Thyroid gland (tissue), 4 donors: ENCODE measurements around the gene PAK1. TPM values are rescaled to one million over a fixed set of nuclear protein-coding genes. Genes with fewer than 3 reads are reported as not detected.
"Not testable (repeated sequence)": the region's sequence is repeated elsewhere in the genome, so short reads cannot be mapped to it uniquely, and the experiment has no call there.

ENCODE experiments used
- DNase-seq, 2 donors: peaks; one replicate each; pipeline ENCODE4 v3.0.0-alpha.2; 2019
- H3K27ac ChIP-seq, 3 donors: fragments of 200-600 bp; sonication (generic); 1 replicate in 2 of 3; 2 replicates in 1 of 3; pipeline ENCODE4 v1.5.1; 2016 to 2019; ENCODE audit warnings: mild to moderate bottlenecking in 1 of 3, moderate library complexity in 1 of 3
- H3K27me3 ChIP-seq: fragments of 200-600 bp; sonication (generic); one replicate; pipeline ENCODE4 v1.5.1; 2019
- H3K36me3 ChIP-seq, 2 donors: fragments of 200-600 bp; sonication (generic); one replicate each; pipeline ENCODE4 v1.5.1; 2016 to 2019
- H3K4me1 ChIP-seq, 2 donors: fragments of 200-600 bp; sonication (generic); one replicate each; pipeline ENCODE4 v1.5.1; 2017 to 2019
- H3K4me3 ChIP-seq, 3 donors: fragments of 200-600 bp; sonication (generic); replicated peaks in 1 of 3; 1 replicate in 2 of 3; 2 replicates in 1 of 3; pipeline ENCODE4 v1.5.1; 2016; ENCODE audit warnings: mild to moderate bottlenecking in 1 of 3
- H3K9me3 ChIP-seq: fragments of 200-600 bp; sonication (generic); one replicate; pipeline ENCODE4 v1.5.1; 2017
- POLR2A ChIP-seq, 2 donors: fragments of 450-650 bp; IDR thresholded peaks; one replicate each; pipeline ENCODE4 v1.6.1; 2017; ENCODE audit warnings: antibody characterized with exemption in 2 of 2, mild to moderate bottlenecking in 2 of 2, moderate library complexity in 1 of 2
- WGBS, 2 donors: methylation state at CpG; one replicate each; pipeline ENCODE4 v1.1.5; 2017; 5-methylcytosine and 5-hydroxymethylcytosine counted together
- intact Hi-C: fragments of 100-400 bp; cut with DNase I; formaldehyde crosslinking; loops from one replicate; pipeline ENCODE4 v1.15.1; 2023
- total RNA-seq, 4 donors: library from RNA; depleted of rRNA; stranded (reverse); fragments of >200 nt; gene quantifications; one replicate each; pipeline ENCODE4 v1.2.3, GENCODE V29; 2016
- TF ChIP-seq, protein P1 (sequence below), 6 experiments: fragments of 200-600 bp in 3 of 6; fragments of 450-650 bp in 3 of 6; sonication (generic) in 3 of 6; IDR thresholded peaks; one replicate each; pipeline ENCODE4 v1.5.1; 2016 to 2019; ENCODE audit warnings: antibody characterized with exemption in 6 of 6, mild to moderate bottlenecking in 2 of 6, inconsistent platforms in 1 of 6, moderate library complexity in 1 of 6

Gene PAK1
- total RNA-seq, 4 donors from 2014 or later = 47.0 to 110 (median 84.0) TPM

DNA sequence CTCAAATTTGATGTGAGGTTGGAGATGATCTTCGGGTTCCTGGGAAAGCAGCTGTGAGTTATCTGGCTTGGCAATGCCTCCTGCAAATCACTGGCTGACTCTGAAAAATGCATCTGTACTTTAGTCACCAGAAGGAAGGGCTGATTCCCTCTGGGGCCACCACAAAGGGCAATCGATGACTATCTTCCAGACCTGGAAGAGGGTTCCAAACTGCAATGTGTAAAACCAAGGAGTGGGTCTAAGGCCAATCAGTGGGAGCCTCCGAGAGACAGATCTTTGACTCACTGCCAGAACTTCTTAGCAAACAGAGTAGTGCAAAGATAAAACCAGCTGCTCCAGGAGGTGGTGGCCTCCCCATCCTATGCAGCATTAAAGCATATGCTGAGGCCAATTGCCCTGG is 29.1 kb upstream of the PAK1 start:
- no peaks in the 10 kb centered on the region for H3K36me3 ChIP-seq
- WGBS, 2 donors = 55 to 68% methylated on average over 3 of the region's 3 CpGs
- H3K27ac ChIP-seq = no peak overlapping the region
- no peak overlapping the region for H3K4me3 ChIP-seq
- intact Hi-C loops = no loop called here
- no peaks in the 10 kb centered on the region for H3K27me3 ChIP-seq
- no peaks in the 10 kb centered on the region for H3K4me1 ChIP-seq
- no peak for TF ChIP-seq POLR2A (IDR thresholded peaks at IDR 0.05)
- TF ChIP-seq, protein P1, sequence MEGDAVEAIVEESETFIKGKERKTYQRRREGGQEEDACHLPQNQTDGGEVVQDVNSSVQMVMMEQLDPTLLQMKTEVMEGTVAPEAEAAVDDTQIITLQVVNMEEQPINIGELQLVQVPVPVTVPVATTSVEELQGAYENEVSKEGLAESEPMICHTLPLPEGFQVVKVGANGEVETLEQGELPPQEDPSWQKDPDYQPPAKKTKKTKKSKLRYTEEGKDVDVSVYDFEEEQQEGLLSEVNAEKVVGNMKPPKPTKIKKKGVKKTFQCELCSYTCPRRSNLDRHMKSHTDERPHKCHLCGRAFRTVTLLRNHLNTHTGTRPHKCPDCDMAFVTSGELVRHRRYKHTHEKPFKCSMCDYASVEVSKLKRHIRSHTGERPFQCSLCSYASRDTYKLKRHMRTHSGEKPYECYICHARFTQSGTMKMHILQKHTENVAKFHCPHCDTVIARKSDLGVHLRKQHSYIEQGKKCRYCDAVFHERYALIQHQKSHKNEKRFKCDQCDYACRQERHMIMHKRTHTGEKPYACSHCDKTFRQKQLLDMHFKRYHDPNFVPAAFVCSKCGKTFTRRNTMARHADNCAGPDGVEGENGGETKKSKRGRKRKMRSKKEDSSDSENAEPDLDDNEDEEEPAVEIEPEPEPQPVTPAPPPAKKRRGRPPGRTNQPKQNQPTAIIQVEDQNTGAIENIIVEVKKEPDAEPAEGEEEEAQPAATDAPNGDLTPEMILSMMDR (IDR thresholded peaks at IDR 0.05) = no peak
- no peak for DNase-seq
- no peaks in the 10 kb centered on the region for H3K9me3 ChIP-seq

DNA sequence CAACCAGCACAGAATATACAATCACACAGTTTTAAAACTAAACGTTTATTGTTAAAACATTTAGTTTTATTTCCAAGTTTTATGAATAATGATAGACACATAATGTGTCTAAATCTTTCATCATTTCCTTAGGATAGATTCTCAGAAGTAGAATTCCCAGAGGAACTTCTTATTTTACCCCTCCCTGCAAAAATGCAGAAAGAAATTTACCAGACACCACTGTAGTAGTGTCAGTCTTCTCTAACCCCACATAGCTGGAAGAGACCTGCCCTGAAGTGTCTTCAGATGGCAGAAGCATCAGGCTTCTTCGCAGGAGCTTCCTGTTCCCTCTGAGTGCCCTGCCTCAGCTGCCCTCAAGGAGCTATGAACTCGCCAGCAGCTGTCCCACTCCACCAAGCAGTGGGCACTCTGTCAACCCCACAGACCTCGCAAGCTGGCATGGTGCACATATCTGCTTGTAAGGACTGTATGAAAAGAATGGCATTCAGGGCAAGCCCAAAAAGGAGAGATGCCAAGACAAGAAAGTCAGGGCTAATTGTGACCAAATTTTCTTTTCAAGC is 28.5 kb upstream of the PAK1 start:
- Histone ChIP-seq H3K9me3 (no peaks in the 10 kb centered on the region), H3K27me3 (no peaks in the 10 kb centered on the region), H3K4me1 (no peaks in the 10 kb centered on the region), H3K4me3 (no peak overlapping the region), H3K27ac (no peak overlapping the region), H3K36me3 (no peaks in the 10 kb centered on the region)
- no peak for DNase-seq
- 62 to 67% methylated on average over 4 of the region's 4 CpGs for WGBS, 2 donors
- TF ChIP-seq, protein P1 (IDR thresholded peaks at IDR 0.05) = no peak
- TF ChIP-seq POLR2A (IDR thresholded peaks at IDR 0.05) = no peak
- intact Hi-C loops = no loop called here

DNA sequence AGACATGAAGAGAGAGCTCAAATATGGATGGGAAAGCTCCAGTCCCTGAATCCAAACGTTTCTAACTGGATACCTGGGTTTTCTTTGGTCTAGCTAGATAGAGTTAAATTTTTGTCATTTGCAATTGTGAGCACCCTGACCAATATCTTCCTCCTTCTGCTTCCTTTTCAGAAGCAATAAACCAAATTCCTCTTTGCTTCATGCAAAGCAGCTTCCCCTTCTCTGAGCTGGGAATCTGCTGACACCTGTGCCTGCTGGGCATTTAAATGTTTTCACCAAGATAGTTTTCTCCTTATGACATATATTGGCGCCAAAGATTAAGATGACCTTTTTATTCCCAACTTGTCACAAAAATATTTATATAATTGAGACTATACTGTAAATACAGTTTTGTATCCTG is 27.9 kb upstream of the PAK1 start:
- 59 to 63% methylated on average over 2 of the region's 2 CpGs for WGBS, 2 donors
- TF ChIP-seq POLR2A (IDR thresholded peaks at IDR 0.05) = no peak
- TF ChIP-seq, protein P1 (IDR thresholded peaks at IDR 0.05) = no peak
- Histone ChIP-seq H3K9me3 (no peaks in the 10 kb centered on the region), H3K36me3 (no peaks in the 10 kb centered on the region), H3K4me3 (no peak overlapping the region), H3K27ac (no peak overlapping the region), H3K4me1 (no peaks in the 10 kb centered on the region), H3K27me3 (no peaks in the 10 kb centered on the region)
- no peak for DNase-seq
- intact Hi-C loops = no loop called here

DNA sequence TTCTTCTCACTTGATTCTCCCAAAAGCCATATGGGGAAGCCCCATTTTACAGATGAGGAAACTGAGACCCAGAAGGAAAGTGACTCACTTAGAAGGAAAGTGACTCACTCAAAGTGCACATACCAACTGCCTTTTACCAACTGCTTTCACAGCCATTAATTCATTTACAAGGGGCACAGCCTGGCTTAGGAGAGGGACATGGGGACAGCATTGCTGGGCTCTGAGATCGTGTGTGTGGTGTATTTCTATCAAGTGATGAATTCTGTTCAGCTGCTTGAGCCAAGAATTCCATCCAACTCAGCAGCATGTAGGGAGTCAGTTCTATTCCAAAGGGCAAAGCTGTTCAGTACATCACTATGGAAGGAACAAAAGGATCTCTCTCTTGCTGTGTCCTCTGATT is 23.5 kb upstream of the PAK1 start:
- WGBS, 2 donors = 33 to 47% methylated on average over 1 of the region's 1 CpG
- Histone ChIP-seq H3K27me3 (no peaks in the 10 kb centered on the region), H3K4me3 (no peak overlapping the region), H3K27ac (no peak overlapping the region), H3K36me3 (no peaks in the 10 kb centered on the region), H3K9me3 (no peaks in the 10 kb centered on the region), H3K4me1 (no peaks in the 10 kb centered on the region)
- no peak for DNase-seq
- no peak for TF ChIP-seq POLR2A (IDR thresholded peaks at IDR 0.05)
- TF ChIP-seq, protein P1 (IDR thresholded peaks at IDR 0.05) = no peak
- intact Hi-C loops = no loop called here

DNA sequence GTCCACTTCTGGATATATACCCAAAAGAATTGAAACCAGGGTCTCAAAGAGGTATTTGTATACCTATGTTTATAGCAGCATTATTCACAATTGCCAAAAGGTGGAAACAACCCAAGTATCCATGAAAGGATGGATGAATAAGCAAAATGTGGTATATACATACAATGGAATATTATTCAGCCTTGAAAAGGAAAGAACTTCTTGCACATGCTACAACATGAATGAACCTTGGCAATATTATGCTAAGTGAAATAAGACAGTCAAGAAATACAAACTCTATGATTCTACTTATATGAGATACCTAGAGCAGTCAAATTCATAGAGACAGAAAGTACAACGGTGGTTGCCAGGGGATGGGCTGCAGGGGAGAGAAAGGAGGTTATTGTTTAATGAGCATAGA is 21.6 kb upstream of the PAK1 start:
- Histone ChIP-seq H3K36me3 (no peaks in the 10 kb centered on the region), H3K27me3 (no peaks in the 10 kb centered on the region), H3K9me3 (no peaks in the 10 kb centered on the region), H3K27ac (no peak overlapping the region), H3K4me3 (no peak overlapping the region), H3K4me1 (no peaks in the 10 kb centered on the region)
- intact Hi-C loops = no loop called here
- DNase-seq = no peak
- TF ChIP-seq POLR2A (IDR thresholded peaks at IDR 0.05) = no peak
- TF ChIP-seq, protein P1 (IDR thresholded peaks at IDR 0.05) = no peak
- WGBS, 2 donors = 94 to 96% methylated on average over 1 of the region's 1 CpG

DNA sequence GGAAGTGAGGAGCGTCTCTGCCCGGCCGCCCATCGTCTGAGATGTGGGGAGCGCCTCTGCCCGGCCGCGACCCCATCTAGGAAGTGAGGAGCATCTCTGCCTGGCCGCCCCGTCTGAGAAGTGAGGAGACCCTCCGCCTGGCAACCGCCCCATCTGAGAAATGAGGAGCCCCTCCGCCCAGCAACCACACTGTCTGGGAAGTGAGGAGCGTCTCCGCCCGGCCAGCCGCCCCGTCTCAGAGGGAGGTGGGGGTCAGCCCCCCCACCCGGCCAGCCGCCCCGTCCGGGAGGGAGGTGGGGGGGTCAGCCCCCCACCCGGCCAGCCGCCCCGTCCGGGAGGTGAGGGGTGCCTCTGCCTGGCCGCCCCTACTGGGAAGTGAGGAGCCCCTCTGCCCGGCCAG is 16.1 kb upstream of the PAK1 start:
- H3K27me3 ChIP-seq, intact Hi-C loops, H3K27ac ChIP-seq, DNase-seq, H3K4me1 ChIP-seq, H3K9me3 ChIP-seq, H3K36me3 ChIP-seq, H3K4me3 ChIP-seq: not testable (repeated sequence)
- WGBS, 2 donors = 89 to 100% methylated on average over 6 to 8 of the region's 28 CpGs
